ENCODE measurements around the gene IGFALS. TPM values are rescaled to one million over a fixed set of nuclear protein-coding genes. Genes with fewer than 3 reads are reported as not detected.

Gene IGFALS
- total RNA-seq, 2 experiments from 2014 or later, result 0.23 TPM; not detected in 1

DNA sequence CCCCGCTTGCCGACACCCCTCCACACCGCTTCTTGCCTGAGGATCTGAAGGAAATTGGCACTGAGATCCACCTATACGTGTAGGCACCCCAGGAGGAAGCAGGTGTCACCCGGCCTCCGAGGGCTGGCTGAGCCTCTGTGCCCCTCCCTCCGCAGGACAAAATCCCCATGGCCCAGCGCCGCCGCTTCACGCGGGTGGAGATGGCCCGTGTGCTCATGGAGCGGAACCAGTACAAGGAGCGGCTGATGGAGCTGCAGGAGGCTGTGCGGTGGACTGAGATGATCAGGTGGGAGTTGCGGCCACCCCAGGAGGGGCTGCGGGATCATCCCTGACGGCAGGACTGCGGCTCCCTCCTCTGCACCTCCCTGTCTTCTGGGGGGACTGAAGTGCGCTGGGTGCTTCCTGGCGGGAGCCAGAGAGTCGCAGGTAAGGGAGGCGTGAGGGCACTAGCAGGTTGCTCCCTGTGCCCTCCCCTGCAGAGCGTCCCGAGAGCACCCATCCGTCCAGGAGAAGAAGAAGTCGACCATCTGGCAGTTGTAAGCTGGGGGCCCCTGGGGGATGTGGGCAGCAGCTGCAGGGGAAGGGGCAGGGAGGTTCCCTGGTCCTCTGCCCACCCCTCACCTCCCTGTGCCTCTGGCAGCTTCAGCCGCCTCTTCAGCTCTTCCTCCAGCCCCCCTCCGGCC is 31.2 kb downstream of the IGFALS start:
- POLR2A ChIA-PET, result no interaction called here
- Mint-ChIP-seq H3K9me3 (no peaks in the 10 kb centered on the region), H3K27me3 (no peaks in the 10 kb centered on the region), H3K27ac (no peak overlapping the region), H3K36me3 (ENCODE audit: low read depth) (peaks cover 10% of the 10 kb centered on the region), H3K4me1 (peaks cover 11% of the 10 kb centered on the region), H3K4me3 (no peak overlapping the region)
- DNase-seq, result no peak
- CTCF ChIA-PET, result no interaction called here

GRCh38 chr16:1761751-1762150 is 31.8 kb downstream of the IGFALS start:
- Mint-ChIP-seq H3K27me3 (no peaks in the 10 kb centered on the region), H3K9me3 (no peaks in the 10 kb centered on the region), H3K4me3 (no peak overlapping the region), H3K27ac (no peak overlapping the region), H3K36me3 (ENCODE audit: low read depth) (peaks cover 7% of the 10 kb centered on the region), H3K4me1 (peaks cover 17% of the 10 kb centered on the region)
- POLR2A ChIA-PET, result no interaction called here
- CTCF ChIA-PET, result no interaction called here
- no peak for DNase-seq

DNA sequence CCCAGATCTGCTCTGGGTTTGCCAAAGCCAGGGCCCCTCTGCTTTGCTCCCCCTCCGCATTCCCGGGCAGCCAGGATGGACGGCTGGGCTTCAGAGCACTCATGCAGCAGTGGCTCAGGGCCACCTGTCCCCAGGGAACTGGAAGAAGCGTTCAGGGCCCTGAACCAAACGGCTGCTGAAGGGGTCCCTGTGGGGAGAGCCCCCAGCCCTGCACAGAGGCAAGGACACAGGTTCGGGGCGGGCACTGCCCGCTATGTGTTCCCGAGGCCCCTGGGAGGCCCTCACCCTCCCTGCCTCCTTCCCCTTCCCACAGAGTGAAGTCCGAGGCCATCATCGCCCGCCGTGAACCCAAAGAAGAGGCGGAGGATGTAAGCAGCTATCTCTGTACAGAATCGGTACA is 32.6 kb downstream of the IGFALS start:
- ChIA-PET POLR2A (interaction anchor here (1.3 kb wide), 1 partner anchor 12 kb away, joined by 10 read pairs; the partner anchor contains the start of genes EME2, MRPS34 and NME3), CTCF (no interaction called here)
- Mint-ChIP-seq H3K4me1 (peaks cover 20% of the 10 kb centered on the region), H3K27me3 (no peaks in the 10 kb centered on the region), H3K9me3 (no peaks in the 10 kb centered on the region), H3K36me3 (ENCODE audit: low read depth) (peaks cover 7% of the 10 kb centered on the region), H3K4me3 (no peak overlapping the region), H3K27ac (no peak overlapping the region)
- no peak for DNase-seq

- Mint-ChIP-seq H3K36me3 (ENCODE audit: low read depth) (peaks cover 10% of the 10 kb centered on the region), H3K4me3 (no peak overlapping the region), H3K27ac (no peak overlapping the region), H3K27me3 (no peaks in the 10 kb centered on the region), H3K4me1 (peaks cover 24% of the 10 kb centered on the region), H3K9me3 (no peaks in the 10 kb centered on the region)
- DNase-seq, result no peak
- POLR2A ChIA-PET, result interaction anchor here (1.3 kb wide), 1 partner anchor 13 kb away, joined by 10 read pairs; the partner anchor contains the start of genes EME2, MRPS34 and NME3
- CTCF ChIA-PET, result no interaction called here
Observed at GRCh38 chr16:1759511-1759910, 34.0 kb downstream of the IGFALS start.

DNA sequence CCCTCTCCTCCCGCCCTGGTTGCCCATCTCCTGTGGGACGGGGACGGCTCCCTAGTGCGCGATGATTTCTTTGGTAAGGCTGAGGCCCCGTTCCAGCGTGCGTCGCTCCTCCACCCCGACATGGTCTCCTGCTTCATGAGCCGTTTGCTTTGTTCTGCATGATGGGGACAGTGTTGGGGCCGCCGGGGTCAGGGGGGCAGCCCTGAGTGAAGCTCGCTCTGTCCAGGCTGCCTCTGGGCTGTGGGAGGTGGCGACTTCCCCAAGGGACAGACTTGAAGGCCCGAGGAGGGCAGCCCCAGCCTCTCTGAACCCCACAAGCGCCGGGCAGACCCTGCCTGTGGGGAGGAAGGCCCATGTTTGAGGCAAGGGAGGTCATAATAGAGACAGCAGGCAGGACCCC is 34.6 kb downstream of the IGFALS start:
- H3K4me1 Mint-ChIP-seq, result peaks cover 24% of the 10 kb centered on the region
- H3K27me3 Mint-ChIP-seq, result no peaks in the 10 kb centered on the region
- H3K36me3 Mint-ChIP-seq (ENCODE audit: low read depth), result peaks cover 10% of the 10 kb centered on the region
- no peak overlapping the region for H3K4me3 Mint-ChIP-seq
- no peak for DNase-seq
- POLR2A ChIA-PET, result no interaction called here
- H3K9me3 Mint-ChIP-seq, result no peaks in the 10 kb centered on the region
- CTCF ChIA-PET, result no interaction called here
- peak overlapping the region; percentile 26 for H3K27ac Mint-ChIP-seq

GRCh38 chr16:1757714-1758461 is 35.6 kb downstream of the IGFALS start:
- peaks cover 24% of the 10 kb centered on the region for H3K4me1 Mint-ChIP-seq
- H3K9me3 Mint-ChIP-seq, result no peaks in the 10 kb centered on the region
- ChIA-PET POLR2A (no interaction called here), CTCF (no interaction called here)
- no peaks in the 10 kb centered on the region for H3K27me3 Mint-ChIP-seq
- no peak overlapping the region for H3K4me3 Mint-ChIP-seq
- peak overlapping the region; percentile 83 for H3K27ac Mint-ChIP-seq
- DNase-seq, result no peak
- peaks cover 12% of the 10 kb centered on the region for H3K36me3 Mint-ChIP-seq (ENCODE audit: low read depth)

- ChIA-PET POLR2A (no interaction called here), CTCF (no interaction called here)
- Mint-ChIP-seq H3K4me1 (peaks cover 24% of the 10 kb centered on the region), H3K4me3 (no peak overlapping the region), H3K9me3 (no peaks in the 10 kb centered on the region), H3K27me3 (no peaks in the 10 kb centered on the region), H3K36me3 (ENCODE audit: low read depth) (peaks cover 15% of the 10 kb centered on the region), H3K27ac (no peak overlapping the region)
- no peak for DNase-seq
Observed at GRCh38 chr16:1754204-1754603, 39.3 kb downstream of the IGFALS start.

- CTCF ChIA-PET, result no interaction called here
- Mint-ChIP-seq H3K27me3 (no peaks in the 10 kb centered on the region), H3K36me3 (ENCODE audit: low read depth) (peaks cover 20% of the 10 kb centered on the region), H3K4me3 (no peak overlapping the region), H3K4me1 (peaks cover 19% of the 10 kb centered on the region), H3K9me3 (no peaks in the 10 kb centered on the region), H3K27ac (no peak overlapping the region)
- no peak for DNase-seq
- POLR2A ChIA-PET, result no interaction called here
Observed at GRCh38 chr16:1752853-1753252, 40.7 kb downstream of the IGFALS start.

- Mint-ChIP-seq H3K4me3 (no peak overlapping the region), H3K27me3 (no peaks in the 10 kb centered on the region), H3K27ac (no peak overlapping the region), H3K9me3 (no peaks in the 10 kb centered on the region), H3K36me3 (ENCODE audit: low read depth) (peaks cover 20% of the 10 kb centered on the region), H3K4me1 (peaks cover 10% of the 10 kb centered on the region)
- ChIA-PET POLR2A (no interaction called here), CTCF (no interaction called here)
- DNase-seq, result no peak
Observed at GRCh38 chr16:1751946-1752345, 41.6 kb downstream of the IGFALS start.

GRCh38 chr16:1749152-1750117 is 44.1 kb downstream of the IGFALS start:
- H3K27ac Mint-ChIP-seq, result no peak overlapping the region
- peaks cover 17% of the 10 kb centered on the region for H3K36me3 Mint-ChIP-seq (ENCODE audit: low read depth)
- H3K27me3 Mint-ChIP-seq, result no peaks in the 10 kb centered on the region
- CTCF ChIA-PET, result no interaction called here
- DNase-seq, result no peak
- H3K9me3 Mint-ChIP-seq, result no peaks in the 10 kb centered on the region
- POLR2A ChIA-PET, result no interaction called here
- no peak overlapping the region for H3K4me3 Mint-ChIP-seq
- no peaks in the 10 kb centered on the region for H3K4me1 Mint-ChIP-seq

DNA sequence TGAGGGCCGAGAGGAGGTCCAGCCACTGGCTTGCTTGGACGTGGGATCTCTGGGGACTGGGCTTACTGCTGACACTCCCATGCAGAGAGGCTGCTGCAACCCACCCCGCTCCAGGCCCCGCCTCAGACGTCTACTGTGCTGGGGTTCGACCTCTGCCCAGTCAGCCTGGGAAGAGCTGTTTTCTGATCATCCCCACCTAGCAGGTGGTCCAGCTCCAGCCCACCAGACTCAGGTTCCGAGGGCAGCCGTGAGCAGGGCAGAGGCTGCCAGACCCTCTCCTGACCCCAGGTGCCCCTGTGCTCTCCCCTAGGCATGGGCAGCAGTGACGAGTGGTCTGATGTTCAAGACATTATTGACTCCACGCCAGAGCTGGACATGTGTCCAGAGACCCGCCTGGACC is 45.6 kb downstream of the IGFALS start:
- H3K27me3 Mint-ChIP-seq, result no peaks in the 10 kb centered on the region
- no peak overlapping the region for H3K4me3 Mint-ChIP-seq
- DNase-seq, result no peak
- no peak overlapping the region for H3K27ac Mint-ChIP-seq
- H3K9me3 Mint-ChIP-seq, result no peaks in the 10 kb centered on the region
- no peaks in the 10 kb centered on the region for H3K4me1 Mint-ChIP-seq
- POLR2A ChIA-PET, result no interaction called here
- CTCF ChIA-PET, result no interaction called here
- peaks cover 15% of the 10 kb centered on the region for H3K36me3 Mint-ChIP-seq (ENCODE audit: low read depth)

DNA sequence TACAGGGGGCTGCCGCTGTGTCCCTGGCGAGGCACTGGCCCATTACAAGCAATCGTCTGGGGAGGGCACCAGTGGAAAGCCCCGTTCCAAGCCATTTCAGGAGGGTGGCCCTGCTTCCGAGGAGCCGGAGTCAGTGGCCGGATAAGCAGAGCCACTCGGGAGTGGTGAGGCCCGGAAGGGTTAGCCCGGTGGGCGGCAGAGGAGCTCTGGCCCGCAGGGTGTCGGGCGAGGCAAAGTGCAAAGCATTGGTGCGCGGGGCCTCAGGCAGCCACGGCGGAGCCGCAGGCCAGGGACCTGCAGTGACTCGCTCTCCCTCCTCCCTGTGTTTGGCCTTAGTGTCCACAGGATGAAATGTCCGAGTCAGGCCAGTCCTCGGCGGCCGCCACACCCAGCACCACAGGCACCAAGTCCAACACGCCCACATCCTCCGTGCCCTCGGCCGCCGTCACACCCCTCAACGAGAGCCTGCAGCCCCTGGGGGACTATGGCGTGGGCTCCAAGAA is 46.8 kb downstream of the IGFALS start:
- no peaks in the 10 kb centered on the region for H3K27me3 Mint-ChIP-seq
- no peak overlapping the region for H3K27ac Mint-ChIP-seq
- peaks cover 8% of the 10 kb centered on the region for H3K36me3 Mint-ChIP-seq (ENCODE audit: low read depth)
- no peak for DNase-seq
- ChIA-PET POLR2A (no interaction called here), CTCF (no interaction called here)
- H3K4me1 Mint-ChIP-seq, result no peaks in the 10 kb centered on the region
- no peak overlapping the region for H3K4me3 Mint-ChIP-seq
- H3K9me3 Mint-ChIP-seq, result no peaks in the 10 kb centered on the region
